ENCODE data around the gene C11orf21. TPM values are rescaled to one million over a fixed set of nuclear protein-coding genes. Genes with fewer than 3 reads are reported as not detected.

The C11orf21 gene
- total RNA-seq, 4 donors from 2014 or later: 0.15 to 0.78 (median 0.42) TPM

GRCh38 chr11:2310073-2310785, 8.5 kb upstream of the C11orf21 start:
- TF ChIP-seq POLR2A (IDR thresholded peaks at IDR 0.05): no peak
- TF ChIP-seq EP300 (IDR thresholded peaks at IDR 0.05): no peak
- TF ChIP-seq POLR2AphosphoS5 (IDR thresholded peaks at IDR 0.05): no peak
- TF ChIP-seq CTCF (IDR thresholded peaks at IDR 0.05): no peak
- peaks cover 3 to 71% (median 33%) of the 10 kb centered on the region in 3 donors for H3K4me1 ChIP-seq
- H3K4me3 ChIP-seq: no peak overlapping the region
- WGBS, 2 donors (ENCODE audit: low coverage in 1 of 2): 77 to 100% methylated on average over 1 to 2 of the region's 16 CpGs
- H3K27ac ChIP-seq: peak overlapping the region in 1 of 4 donors; percentile 86
- no peaks in the 10 kb centered on the region for H3K36me3 ChIP-seq
- no peaks in the 10 kb centered on the region for H3K27me3 ChIP-seq
- ATAC-seq: no peak
- H3K9me3 ChIP-seq: no peaks in the 10 kb centered on the region

GRCh38 chr11:2309251-2310072, 7.7 kb upstream of the C11orf21 start:
- TF ChIP-seq EP300 (IDR thresholded peaks at IDR 0.05) (no peak), CTCF (IDR thresholded peaks at IDR 0.05) (no peak), POLR2AphosphoS5 (IDR thresholded peaks at IDR 0.05) (no peak), POLR2A (IDR thresholded peaks at IDR 0.05) (no peak)
- H3K4me1 ChIP-seq: peaks cover 3 to 71% (median 32%) of the 10 kb centered on the region in 3 donors
- no peaks in the 10 kb centered on the region for H3K9me3 ChIP-seq
- no peak overlapping the region for H3K4me3 ChIP-seq
- 80% methylated on average over 2 of the region's 19 CpGs; no CpG with 5 or more reads in 1 of the 2 donors for WGBS, 2 donors (ENCODE audit: low coverage in 1 of 2)
- peak overlapping the region in 1 of 4 donors; percentile 28 for H3K27ac ChIP-seq
- no peaks in the 10 kb centered on the region for H3K36me3 ChIP-seq
- H3K27me3 ChIP-seq: no peaks in the 10 kb centered on the region
- ATAC-seq: no peak

GRCh38 chr11:2308713-2309112, 7.0 kb upstream of the C11orf21 start:
- 100% methylated on average over 1 of the region's 7 CpGs; no CpG with 5 or more reads in 1 of the 2 donors for WGBS, 2 donors (ENCODE audit: low coverage in 1 of 2)
- Histone ChIP-seq H3K27ac (peak overlapping the region in 1 of 4 donors; percentile 28), H3K27me3 (no peaks in the 10 kb centered on the region), H3K36me3 (no peaks in the 10 kb centered on the region), H3K4me1 (peaks cover 3 to 71% (median 28%) of the 10 kb centered on the region in 3 donors), H3K4me3 (no peak overlapping the region), H3K9me3 (no peaks in the 10 kb centered on the region)
- no peak for ATAC-seq
- TF ChIP-seq POLR2AphosphoS5 (IDR thresholded peaks at IDR 0.05) (no peak), POLR2A (IDR thresholded peaks at IDR 0.05) (no peak), EP300 (IDR thresholded peaks at IDR 0.05) (no peak), CTCF (IDR thresholded peaks at IDR 0.05) (no peak)

GRCh38 chr11:2307501-2308331, 6.0 kb upstream of the C11orf21 start:
- WGBS, 2 donors (ENCODE audit: low coverage in 1 of 2): no CpG with 5 or more reads among the region's 23 CpGs
- H3K4me3 ChIP-seq: no peak overlapping the region
- H3K9me3 ChIP-seq: no peaks in the 10 kb centered on the region
- H3K36me3 ChIP-seq: no peaks in the 10 kb centered on the region
- TF ChIP-seq CTCF (IDR thresholded peaks at IDR 0.05) (no peak), POLR2A (IDR thresholded peaks at IDR 0.05) (no peak), EP300 (IDR thresholded peaks at IDR 0.05) (no peak), POLR2AphosphoS5 (IDR thresholded peaks at IDR 0.05) (no peak)
- peak overlapping the region; percentile 2 to 92 (median 88) for H3K27ac ChIP-seq
- peaks cover 3 to 71% (median 28%) of the 10 kb centered on the region in 3 donors for H3K4me1 ChIP-seq
- ATAC-seq: no peak
- no peaks in the 10 kb centered on the region for H3K27me3 ChIP-seq
